ENCODE results near the gene ST8SIA1.
"Not testable (repeated sequence)": the region's sequence is repeated elsewhere in the genome, so short reads cannot be mapped to it uniquely, and the experiment has no call there.

Gene ST8SIA1

DNA sequence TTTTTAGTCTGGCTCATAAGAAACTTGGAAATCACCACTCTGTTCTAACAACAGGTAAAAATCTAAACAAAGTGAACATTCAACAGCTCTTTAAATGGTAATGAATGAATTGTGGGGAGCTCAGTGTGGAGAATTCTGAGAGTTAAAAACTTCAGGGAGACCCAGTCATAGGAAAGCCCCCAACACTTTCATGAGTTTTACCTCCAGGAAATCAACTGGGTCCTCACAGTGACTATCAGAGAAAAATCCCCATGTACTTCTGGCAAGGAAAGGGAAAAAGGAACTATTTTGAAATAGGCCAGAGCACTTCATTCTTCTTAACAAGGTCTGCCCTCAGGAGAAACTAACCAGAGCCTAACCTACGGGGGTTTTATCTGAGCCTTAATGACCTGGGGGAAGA, 153.8 kb downstream of the ST8SIA1 start:
- no peak for FAIRE-seq
- DNase-seq (ENCODE audit: low spot score), result no peak

DNA sequence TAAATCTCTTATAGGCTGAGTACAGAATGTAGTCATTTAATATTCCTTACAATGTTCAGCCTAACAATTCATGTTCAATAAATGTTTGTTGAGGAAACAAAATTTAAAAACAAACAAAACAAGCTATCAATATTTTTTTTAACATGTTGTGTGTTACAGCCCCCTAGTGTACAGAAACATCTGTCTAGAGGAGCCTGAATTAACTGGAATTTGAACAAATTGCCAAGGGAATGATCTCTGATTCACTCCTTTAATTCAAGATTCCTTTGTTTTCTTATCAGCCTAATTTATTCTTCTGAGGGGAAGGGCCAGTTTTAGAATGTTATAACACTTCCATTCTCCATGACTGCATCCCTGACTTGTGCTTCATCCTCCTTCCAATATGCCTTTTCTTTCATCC, 161.3 kb downstream of the ST8SIA1 start:
- FAIRE-seq (no peak), DNase-seq (ENCODE audit: low spot score) (no peak)

DNA sequence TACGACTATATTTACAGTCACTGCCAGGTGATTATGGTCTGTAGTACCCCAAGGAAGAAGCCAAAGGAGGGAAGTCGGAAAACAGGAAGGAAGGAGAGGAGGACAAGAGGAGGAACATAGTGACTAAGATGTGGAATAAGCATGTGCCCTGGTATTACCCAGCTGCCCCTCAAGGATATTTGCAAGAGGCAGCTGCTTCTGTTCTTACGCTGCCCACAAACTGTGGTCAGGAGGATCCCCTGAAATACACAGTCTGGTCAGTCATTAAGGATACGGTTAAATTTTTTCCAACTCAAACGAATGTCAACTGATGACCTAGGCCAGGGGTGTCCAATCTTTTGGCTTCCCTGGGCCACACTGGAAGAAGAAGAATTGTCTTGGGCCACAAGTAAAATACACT, 162.0 kb downstream of the ST8SIA1 start:
- FAIRE-seq, result no peak

DNA sequence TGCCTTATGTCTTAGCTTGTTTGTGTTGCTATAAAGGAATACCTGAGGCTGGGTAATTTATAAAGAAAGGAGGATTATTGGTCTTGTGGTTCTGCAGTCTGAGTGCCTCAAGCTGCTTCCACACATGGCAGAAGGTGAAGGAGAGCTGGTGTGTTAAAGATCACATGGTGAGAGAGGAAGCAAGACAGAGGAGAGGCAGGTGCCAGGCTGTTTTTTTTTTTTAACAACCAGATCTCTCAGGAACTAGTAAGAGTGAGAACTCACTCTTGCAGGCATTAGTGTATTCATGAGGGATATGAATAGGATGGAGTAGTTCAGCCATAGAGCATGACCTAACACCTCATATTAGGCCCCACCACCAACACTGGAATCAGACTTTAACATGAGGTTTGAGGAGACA, 165.1 kb downstream of the ST8SIA1 start:
- FAIRE-seq (no peak), DNase-seq (ENCODE audit: low spot score) (no peak)

More for the DNA sequence above, 162.0 kb downstream of the ST8SIA1 start:
- DNase-seq (ENCODE audit: low spot score), result no peak

DNA sequence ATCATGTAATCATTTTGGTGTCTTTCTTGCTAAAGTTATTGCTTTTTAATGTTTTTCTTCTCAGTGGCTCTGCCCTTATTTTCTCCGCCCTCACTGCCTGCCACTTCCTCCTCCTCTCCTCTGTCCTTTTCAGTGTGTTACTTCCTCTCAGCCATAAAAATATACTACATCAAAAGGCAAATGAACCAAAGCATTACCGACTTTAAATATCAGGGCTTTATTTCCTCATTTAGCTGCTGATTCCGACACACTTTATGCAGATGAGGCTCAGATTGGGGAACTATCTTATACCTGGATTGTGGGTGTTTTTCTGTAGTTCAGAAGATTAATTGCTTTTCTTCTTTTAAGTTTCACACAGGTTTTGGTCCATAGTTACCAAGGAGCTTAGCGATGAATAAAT, 170.4 kb downstream of the ST8SIA1 start:
- FAIRE-seq (no peak), DNase-seq (ENCODE audit: low spot score) (no peak)

DNA sequence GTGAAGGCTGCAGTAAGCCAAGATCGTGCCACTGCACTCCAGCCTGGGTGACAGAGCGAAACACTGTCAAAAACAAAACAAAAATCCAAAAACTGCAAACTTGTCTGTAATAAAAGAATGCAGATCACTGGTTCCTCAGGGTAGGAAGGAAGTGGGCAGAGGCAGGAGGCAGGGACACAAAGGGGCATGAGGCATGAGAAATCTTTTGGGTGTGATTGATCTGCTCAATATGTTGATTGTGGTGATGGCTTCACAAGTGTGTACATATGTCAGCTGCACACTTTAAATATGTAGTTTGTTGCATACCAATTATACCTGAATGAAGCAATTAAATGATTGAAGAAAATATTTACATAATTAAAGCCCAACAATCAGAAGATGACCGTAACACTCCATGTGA, 170.9 kb downstream of the ST8SIA1 start:
- DNase-seq (ENCODE audit: low spot score) (no peak), FAIRE-seq (no peak)

DNA sequence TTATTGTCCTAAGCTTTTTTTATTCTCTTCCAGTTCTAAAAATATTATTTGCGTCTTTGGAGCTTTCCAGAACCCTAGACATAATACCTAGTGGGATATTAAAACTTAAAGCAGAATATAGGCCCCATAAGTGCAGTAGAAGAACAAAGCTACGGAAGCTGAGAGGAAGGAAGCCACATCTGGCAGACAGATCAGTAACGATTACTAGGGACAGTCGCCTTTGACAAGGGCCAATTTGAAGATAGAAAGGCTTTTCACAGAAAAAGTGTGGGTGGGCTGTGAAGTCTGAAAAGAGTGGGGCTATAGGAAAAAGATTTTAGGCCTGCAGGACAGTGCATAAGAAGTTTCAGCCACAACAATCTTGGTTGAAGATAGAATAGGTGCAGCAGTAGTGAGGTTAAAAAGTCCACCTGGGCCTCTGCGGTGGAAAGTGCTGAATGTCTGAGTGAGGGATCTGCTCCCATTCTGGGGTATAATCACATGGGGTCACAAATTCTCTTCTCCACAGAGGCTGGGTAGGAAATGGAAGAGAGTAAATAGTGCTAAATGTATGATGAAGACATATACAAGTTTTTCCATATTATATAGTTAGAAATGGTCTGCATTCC, 174.0 kb downstream of the ST8SIA1 start:
- no peak for FAIRE-seq
- no peak for DNase-seq (ENCODE audit: low spot score)

DNA sequence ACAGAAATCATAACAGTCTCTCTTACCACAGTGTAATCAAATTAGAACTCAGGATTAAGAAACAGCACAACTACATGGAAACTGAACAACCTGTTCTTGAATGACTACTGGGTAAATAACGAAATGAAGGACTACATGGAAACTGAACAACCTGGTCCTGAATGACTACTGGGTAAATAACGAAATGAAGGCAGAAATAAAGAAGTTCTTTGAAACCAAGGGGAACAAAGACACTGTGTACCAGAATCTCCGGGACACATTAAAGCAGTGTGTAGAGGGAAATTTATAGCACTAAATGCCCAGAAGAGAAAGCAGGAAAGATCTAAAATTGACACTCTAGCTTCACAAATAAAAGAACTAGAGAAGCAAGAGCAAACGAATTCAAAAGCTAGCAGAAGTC, 185.2 kb downstream of the ST8SIA1 start:
- FAIRE-seq; DNase-seq (ENCODE audit: low spot score): not testable (repeated sequence)

DNA sequence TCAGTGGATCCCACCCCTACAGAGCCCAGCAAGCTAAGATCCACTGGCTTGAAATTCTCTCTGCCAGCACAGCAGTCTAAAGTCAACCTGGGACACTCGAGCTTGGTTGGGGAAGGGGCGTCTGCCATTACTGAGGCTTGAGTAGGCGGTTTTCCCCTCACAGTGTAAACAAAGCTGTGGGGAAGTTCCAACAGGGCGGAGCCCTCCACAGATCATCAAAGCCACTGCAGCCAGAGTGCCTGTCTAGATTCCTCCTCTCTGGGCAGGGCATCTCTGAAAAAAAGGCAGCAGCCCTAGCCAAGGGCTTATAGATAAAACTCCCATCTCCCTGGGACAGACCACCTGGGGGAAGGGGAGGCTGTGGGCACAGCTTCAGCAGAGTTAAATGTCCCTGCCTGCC, 187.8 kb downstream of the ST8SIA1 start:
- FAIRE-seq, result not testable (repeated sequence)

More for the DNA sequence above, 187.8 kb downstream of the ST8SIA1 start:
- not testable (repeated sequence) for DNase-seq (ENCODE audit: low spot score)
